Stimulated activated CD4-positive, alpha-beta T cell treated with anti-CD3 and anti-CD28 coated beads, Interleukin-15, amount 100 ng/mL, for 48 hours (primary cell): ENCODE measurements around the gene CD46.

Experiments
- DNase-seq, 2 donors: peaks; one replicate each; pipeline ENCODE4 v3.0.0-alpha.2; 2020; ENCODE audit warnings: low read depth in 2 of 2

Gene CD46

DNA sequence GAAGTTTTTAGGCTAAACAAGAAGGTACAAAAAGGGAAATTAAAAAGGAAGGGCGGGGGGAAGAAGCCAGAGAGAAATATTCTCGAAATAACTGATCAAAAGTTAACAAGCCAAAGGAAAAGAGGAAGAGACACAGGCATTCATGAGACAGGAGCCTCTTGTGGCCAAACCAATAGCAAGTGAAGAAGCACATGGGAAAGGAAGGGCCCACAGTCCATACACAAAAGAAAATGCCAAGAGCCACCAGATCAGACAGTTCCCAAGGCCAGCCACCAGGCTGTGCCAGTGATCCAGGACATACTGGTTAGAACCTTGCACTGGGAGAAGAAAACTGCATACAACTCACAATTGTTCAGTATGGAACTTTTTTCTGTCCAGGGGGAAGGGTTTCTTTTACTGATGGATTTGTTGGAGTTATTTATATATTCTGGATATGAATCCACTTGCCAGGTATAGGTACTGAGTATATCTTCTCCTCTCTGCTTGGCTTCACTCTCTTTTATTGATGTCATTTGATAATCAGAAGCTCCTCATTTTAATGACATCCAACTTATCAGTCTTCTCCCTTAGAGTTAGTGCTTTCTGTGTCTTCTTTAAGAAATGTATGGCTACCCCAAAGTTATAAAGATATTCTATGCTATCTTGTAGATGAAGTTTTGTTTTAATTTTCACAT is 76.8 kb downstream of the CD46 start:
- peak in 1 of 2 donors; percentile 49 for DNase-seq

- DNase-seq: no peak
Measured at GRCh38 chr1:207829576-207829975, 77.7 kb downstream of the CD46 start.

GRCh38 chr1:207830788-207831187 is 78.9 kb downstream of the CD46 start:
- DNase-seq: no peak

DNA sequence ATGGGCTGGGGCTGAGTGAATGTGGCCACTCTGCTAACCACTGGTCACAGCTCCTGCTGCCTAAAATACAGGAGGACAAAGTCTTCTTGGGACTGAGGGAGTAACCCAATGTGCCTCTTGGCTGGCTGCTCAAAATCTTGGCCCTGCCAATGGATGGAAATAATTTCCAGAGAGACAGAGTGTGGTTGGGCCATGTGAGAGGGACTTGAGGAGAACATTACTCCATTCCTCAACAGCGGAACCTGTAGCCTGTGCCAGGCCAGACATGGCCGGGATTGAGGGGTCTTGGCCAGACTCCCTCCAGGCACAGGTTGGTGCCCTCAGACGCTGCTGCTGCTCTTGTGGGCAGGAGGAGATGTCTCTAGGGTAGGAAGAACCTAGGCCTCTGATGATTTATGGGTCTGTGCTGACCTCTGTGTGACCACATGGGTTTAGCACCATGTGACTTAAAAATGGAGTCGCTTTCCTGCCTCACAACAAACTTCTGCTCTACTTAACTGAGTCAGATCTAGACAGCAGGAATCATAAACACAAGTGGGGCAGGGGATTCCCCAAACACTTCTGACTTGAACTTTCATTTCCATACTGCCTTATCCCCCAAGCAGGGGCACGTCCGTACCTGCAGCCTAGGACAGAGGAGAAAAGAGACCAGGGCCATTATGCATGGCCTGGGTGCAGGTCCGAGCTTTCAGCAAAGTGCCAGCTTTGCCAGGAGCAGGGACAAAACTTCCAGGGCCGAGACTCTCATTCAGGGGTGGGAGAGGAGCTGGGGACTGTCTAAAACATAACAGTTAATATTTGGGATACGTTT is 79.9 kb downstream of the CD46 start:
- peak; percentile 43 to 44 for DNase-seq

DNA sequence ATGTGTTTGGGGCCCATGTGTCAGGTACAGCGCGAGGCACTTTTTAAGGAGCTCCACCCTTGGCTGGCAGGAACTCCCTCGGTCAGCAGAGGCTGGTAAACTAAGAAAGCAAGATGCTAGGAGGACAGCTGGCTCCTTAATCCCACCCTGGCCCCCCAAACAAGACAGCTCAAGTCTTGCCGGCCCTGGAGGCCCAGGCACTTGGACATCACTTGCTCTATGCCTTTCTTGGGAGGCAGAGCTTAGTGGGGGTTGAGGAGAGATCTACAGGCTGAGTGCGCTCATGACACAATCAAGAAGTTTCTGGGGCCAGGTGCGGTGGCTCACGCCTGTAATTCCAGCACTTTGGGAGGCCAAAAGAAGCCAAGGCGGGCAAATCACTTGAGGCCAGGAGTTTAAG is 80.9 kb downstream of the CD46 start:
- no peak for DNase-seq

GRCh38 chr1:207833381-207833780 is 81.5 kb downstream of the CD46 start:
- DNase-seq: no peak

GRCh38 chr1:207833956-207834660 is 82.3 kb downstream of the CD46 start:
- DNase-seq: no peak

GRCh38 chr1:207835958-207836357 is 84.1 kb downstream of the CD46 start:
- DNase-seq: no peak

DNA sequence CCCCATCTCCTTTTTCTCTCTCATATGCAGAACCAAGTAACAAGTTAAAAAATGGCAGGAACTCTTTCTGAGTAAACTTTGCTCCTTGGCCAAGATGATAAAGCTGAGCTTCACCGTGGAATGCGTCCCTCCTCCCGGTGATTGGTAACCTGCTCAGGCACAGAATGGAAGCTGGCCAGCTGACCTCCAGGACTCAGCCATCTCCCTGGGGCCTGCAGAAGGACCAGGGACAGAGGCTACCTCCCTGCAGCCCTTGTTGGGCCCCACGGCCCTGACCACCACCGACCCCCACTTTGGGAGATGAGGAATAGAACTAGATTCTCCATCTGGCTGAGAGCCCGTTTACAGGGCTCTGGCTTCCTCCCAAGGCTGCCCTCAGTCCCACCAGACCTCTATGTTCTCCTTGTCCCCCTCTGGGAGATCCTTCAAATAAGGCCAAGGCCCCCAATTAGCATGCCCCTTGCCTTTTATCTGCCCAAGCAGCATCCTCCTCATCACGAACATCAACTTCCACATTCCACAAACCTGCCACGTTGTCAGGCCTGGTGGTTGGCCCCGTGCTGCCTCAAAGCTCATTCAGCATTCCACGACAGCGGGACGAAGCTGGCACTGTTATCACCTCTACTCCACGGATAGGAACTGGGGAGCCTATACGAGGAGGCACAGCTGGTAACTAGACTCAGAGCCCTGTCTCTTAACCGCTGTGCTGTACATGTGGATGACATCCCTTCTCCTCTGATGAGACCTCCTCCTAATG is 84.9 kb downstream of the CD46 start:
- DNase-seq: no peak

GRCh38 chr1:207837673-207838072 is 85.8 kb downstream of the CD46 start:
- no peak for DNase-seq

DNA sequence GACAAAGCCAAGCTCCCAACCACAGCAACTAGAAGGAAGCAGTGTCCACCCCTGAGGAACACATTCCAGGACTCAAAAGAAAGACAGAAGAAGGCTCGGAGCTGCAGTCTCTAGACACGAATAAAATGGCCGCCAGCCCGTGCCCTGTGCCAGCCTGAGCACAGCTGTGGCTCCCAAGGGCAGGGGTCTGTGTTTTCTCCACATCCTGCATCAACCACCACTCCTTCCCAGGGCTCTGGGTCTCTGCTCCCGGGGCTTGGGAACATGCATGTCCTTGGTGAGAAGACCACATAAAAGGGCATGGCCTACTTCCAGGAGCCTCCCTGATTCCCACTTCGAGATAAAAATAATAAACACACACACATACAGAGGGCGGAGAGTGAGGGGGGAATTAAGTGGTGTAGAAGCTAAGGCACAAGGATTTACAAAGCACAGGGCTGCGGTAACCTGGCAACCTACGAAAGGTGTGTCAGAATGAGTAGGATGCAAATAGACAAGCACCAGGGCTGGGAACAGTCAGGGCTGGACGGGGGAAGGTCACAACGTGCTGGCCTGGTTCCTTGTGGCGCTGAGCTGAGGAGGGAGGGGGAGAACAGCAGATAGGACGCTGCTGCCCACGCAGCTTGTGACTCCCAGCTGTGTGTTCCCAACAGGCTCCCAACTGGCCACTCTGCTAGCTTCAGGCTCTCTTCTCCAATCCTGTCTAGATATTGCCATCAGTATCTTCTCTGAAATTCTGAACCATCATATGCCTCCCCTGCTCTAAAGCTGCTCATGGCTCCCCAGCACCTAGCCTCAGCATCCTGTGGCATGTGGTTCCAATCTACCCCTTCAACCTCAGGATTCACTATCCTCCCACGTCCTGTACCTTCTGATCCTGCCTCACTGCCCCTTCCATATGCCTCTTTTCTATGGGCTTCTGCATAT is 86.6 kb downstream of the CD46 start:
- DNase-seq: no peak

DNA sequence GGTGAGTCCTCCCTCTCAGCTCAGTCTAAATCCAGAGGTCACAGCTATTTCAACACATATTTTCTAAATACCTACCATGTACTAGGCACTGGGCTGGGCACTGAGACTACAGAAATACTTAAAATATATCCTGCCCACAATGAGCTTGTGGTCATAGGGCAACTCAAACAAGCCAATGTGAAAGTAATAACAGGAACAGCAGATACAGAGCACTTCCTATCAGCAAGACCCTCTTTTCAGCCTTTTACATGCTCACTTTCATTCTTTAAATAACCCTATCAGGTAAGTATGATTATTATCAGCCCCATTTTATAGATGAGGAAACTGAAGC is 87.2 kb downstream of the CD46 start:
- no peak for DNase-seq

DNA sequence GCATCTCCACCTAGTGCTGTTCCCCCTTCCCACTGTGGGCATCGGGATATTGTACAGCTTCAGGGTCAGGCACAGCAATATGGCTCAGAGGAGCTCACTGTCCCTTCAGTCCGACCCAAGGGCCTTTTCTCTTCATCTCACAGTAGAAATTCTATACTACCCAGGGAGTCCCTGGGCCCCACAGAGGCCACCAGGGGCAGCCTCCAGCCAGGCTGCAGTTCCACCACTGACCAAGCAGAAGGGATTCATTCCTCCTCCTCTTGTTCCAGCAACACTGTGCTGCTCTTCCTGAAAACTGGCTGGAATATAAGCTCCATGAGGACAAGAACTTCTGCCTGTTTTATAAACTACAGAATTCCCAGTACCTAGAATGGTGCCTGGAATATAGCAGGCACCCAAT is 88.5 kb downstream of the CD46 start:
- DNase-seq: no peak

DNA sequence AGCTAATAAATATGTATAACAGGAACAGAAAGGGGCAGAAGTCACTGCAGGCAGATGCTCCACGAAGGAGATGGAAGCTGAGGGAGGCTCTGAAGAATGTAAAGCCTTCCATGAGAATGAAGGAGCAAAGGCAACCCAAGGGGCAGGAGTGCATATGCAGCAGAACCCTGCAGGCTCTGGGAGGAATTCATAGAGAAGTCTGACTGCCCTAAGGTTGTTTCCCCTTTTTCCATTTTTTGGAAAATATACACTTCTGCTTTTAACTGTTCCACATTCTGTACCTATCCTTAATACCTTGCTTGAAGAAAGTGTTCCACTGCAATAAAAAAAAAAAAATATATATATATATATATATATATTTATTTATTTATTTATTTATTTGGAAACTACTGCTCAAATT is 89.4 kb downstream of the CD46 start:
- DNase-seq: no peak

DNA sequence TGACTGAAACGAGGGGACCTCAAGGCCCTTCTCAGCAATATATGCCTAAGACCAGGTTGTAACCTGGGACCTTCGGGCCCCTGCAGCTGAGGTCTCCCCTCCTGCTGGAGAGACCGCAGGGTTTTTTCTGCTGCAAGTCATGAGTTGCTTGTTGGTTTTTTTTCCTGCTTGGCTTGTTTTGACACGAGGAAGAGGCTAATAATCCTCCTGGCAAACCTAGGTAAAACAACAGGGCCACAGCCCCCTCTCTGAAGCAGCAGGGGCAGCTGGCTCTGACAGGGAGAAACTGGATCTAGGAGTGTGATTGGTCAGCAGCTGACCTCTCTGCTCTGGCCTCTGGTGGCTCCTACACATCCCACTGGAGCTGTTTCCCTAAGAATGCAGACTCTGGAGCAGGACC is 90.0 kb downstream of the CD46 start:
- DNase-seq: no peak

DNA sequence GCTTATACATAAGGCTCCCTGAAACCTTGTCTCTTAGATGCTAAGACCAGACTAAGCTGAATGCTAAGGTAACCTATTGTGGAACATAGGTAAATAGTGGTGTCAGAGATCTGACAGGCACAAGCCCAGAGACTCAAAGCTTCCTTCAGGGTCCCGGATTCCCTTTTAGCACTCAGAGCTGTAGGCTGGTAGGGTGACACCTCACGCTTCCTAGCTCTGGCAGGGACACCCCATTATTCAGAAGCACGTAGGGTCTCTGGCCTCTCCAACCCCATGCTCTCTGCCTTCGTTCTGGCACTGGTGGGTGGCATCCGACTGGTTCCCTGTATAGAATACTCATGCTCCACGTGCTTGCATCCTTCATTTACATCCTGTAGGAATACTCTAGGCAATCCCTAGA is 90.7 kb downstream of the CD46 start:
- no peak for DNase-seq

- no peak for DNase-seq
Measured at GRCh38 chr1:207844371-207844770, 92.5 kb downstream of the CD46 start.
